CD4-positive, alpha-beta memory T cell (primary cell): Measurements from ENCODE around the gene LCORL. TPM values are rescaled to one million over a fixed set of nuclear protein-coding genes. Genes with fewer than 3 reads are reported as not detected.
"Not testable (repeated sequence)": the region's sequence is repeated elsewhere in the genome, so short reads cannot be mapped to it uniquely, and the experiment has no call there.

Source experiments
- CTCF ChIA-PET: fragments of 350-600 bp; sonication (Branson Sonifier 250); formaldehyde crosslinking; loops from one replicate; lab custom pipeline; 2021; ENCODE audit warnings: inconsistent platforms; ENCODE audit not compliant: partially characterized antibody; lab: Charles Lee
- POLR2A ChIA-PET: fragments of 350-600 bp; sonication (Branson Sonifier 250); formaldehyde crosslinking; loops from one replicate; lab custom pipeline; 2021; ENCODE audit not compliant: partially characterized antibody; lab: Charles Lee
- DNase-seq, 5 donors: peaks; one replicate each; pipeline versions ENCODE4 v3.0.0 to v3.0.0-alpha.2; 2020 to 2022; ENCODE audit warnings: mixed read lengths in 1 of 5
- H3K27ac ChIP-seq: one replicate; pipeline ENCODE4 v1.7.0; 2013; ENCODE audit warnings: low read depth, low read length
- H3K27me3 ChIP-seq: 2 replicates; pipeline ENCODE4 v1.7.0; 2013; ENCODE audit warnings: mild to moderate bottlenecking, low read length, moderate library complexity; ENCODE audit not compliant: insufficient read depth
- H3K36me3 ChIP-seq: 2 replicates; pipeline ENCODE4 v1.7.0; 2013; ENCODE audit warnings: mild to moderate bottlenecking, low read length, moderate library complexity; ENCODE audit not compliant: insufficient read depth
- H3K4me1 ChIP-seq: 2 replicates; pipeline ENCODE4 v1.7.0; 2013; ENCODE audit warnings: mild to moderate bottlenecking, low read length, moderate library complexity; ENCODE audit not compliant: insufficient read depth
- H3K4me3 ChIP-seq, 2 donors: one replicate each; pipeline ENCODE4 v1.7.0; 2013; ENCODE audit warnings: low read length in 2 of 2, mild to moderate bottlenecking in 1 of 2
- H3K9me3 ChIP-seq, 2 donors: one replicate each; pipeline ENCODE4 v1.7.0; 2013; ENCODE audit warnings: low read length in 2 of 2, control low read depth in 1 of 2; ENCODE audit not compliant: control insufficient read depth in 1 of 2
- H3K27ac Mint-ChIP-seq, 7 donors: one replicate each; pipeline ENCODE4 v1.8.0; 2020 to 2021; ENCODE audit warnings: mixed read lengths in 7 of 7, mild to moderate bottlenecking in 6 of 7, inconsistent platforms in 3 of 7, moderate library complexity in 3 of 7
- H3K27me3 Mint-ChIP-seq, 2 donors: one replicate each; pipeline ENCODE4 v1.8.0; 2020 to 2021; ENCODE audit warnings: mixed read lengths in 2 of 2
- H3K36me3 Mint-ChIP-seq, 2 donors: one replicate each; pipeline ENCODE4 v1.8.0; 2020 to 2021; ENCODE audit warnings: mixed read lengths in 2 of 2, inconsistent platforms in 1 of 2, mild to moderate bottlenecking in 1 of 2
- H3K4me1 Mint-ChIP-seq, 4 donors: one replicate each; pipeline ENCODE4 v1.8.0; 2020 to 2021; ENCODE audit warnings: mixed read lengths in 4 of 4, mild to moderate bottlenecking in 1 of 4
- H3K4me3 Mint-ChIP-seq, 8 donors: one replicate each; pipeline ENCODE4 v1.8.0; 2020 to 2021; ENCODE audit warnings: mixed read lengths in 8 of 8, mild to moderate bottlenecking in 7 of 8, moderate library complexity in 6 of 8, inconsistent platforms in 3 of 8
- H3K9me3 Mint-ChIP-seq, 8 donors: one replicate each; pipeline ENCODE4 v1.8.0; 2020 to 2021; ENCODE audit warnings: mixed read lengths in 8 of 8, mild to moderate bottlenecking in 5 of 8, inconsistent platforms in 3 of 8, moderate library complexity in 1 of 8
- intact Hi-C: fragments of 100-400 bp; cut with micrococcal nuclease; formaldehyde crosslinking; loops from one replicate; pipeline ENCODE4 v1.15.1; 2023
- polyA plus RNA-seq, 2 donors: library from polyadenylated mRNA; unstranded; fragments of 300-500 nt; fragmentation: Illumina TruSeq; gene quantifications; one replicate each; pipeline ENCODE4 v1.2.3, GENCODE V29; 2021
- total RNA-seq, 2 experiments: library from RNA; stranded (reverse); gene quantifications; one replicate each; pipeline ENCODE4 v1.2.3, GENCODE V29; 2021

LCORL gene
- total and polyA plus RNA-seq, 4 experiments from 2014 or later = 5.9 to 14.5 (median 9.1) TPM

- H3K36me3 ChIP-seq, H3K9me3 ChIP-seq, DNase-seq, intact Hi-C loops, H3K27me3 ChIP-seq, CTCF ChIA-PET, H3K27me3 Mint-ChIP-seq, H3K4me3 Mint-ChIP-seq, H3K27ac ChIP-seq, H3K4me1 ChIP-seq, POLR2A ChIA-PET, H3K4me3 ChIP-seq: not testable (repeated sequence)
- Mint-ChIP-seq H3K27ac (peak overlapping the region in 1 of 7 donors; percentile 53), H3K36me3 (peaks cover 0 to 20% of the 10 kb centered on the region in 2 donors), H3K9me3 (peaks cover 0 to 10% (median 2%) of the 10 kb centered on the region in 8 donors), H3K4me1 (peaks cover 7 to 20% (median 7%) of the 10 kb centered on the region in 4 donors)
Observed at GRCh38 chr4:18006432-18006831, 15.1 kb downstream of the LCORL start.

GRCh38 chr4:17997129-17997528 lies 24.4 kb downstream of the LCORL start:
- ChIA-PET CTCF (no interaction called here), POLR2A (no interaction called here)
- DNase-seq = no peak
- Mint-ChIP-seq H3K9me3 (peaks cover 0 to 2% (median 0%) of the 10 kb centered on the region in 8 donors), H3K4me3 (no peak overlapping the region), H3K27ac (no peak overlapping the region), H3K27me3 (peaks cover 0 to 1% of the 10 kb centered on the region in 2 donors), H3K4me1 (peaks cover 4 to 9% (median 7%) of the 10 kb centered on the region in 4 donors), H3K36me3 (peaks cover 0 to 4% of the 10 kb centered on the region in 2 donors)
- intact Hi-C loops = no loop called here
- H3K4me1 ChIP-seq = no peaks in the 10 kb centered on the region
- no peaks in the 10 kb centered on the region for H3K9me3 ChIP-seq
- no peak overlapping the region for H3K4me3 ChIP-seq
- H3K27ac ChIP-seq = no peak overlapping the region
- H3K36me3 ChIP-seq = no peaks in the 10 kb centered on the region
- no peaks in the 10 kb centered on the region for H3K27me3 ChIP-seq

GRCh38 chr4:17995165-17995564 lies 26.4 kb downstream of the LCORL start:
- no peak for DNase-seq
- Mint-ChIP-seq H3K9me3 (peaks cover 0 to 2% (median 0%) of the 10 kb centered on the region in 8 donors), H3K36me3 (peaks cover 2 to 11% of the 10 kb centered on the region in 2 donors), H3K4me1 (peaks cover 0 to 11% (median 6%) of the 10 kb centered on the region in 4 donors), H3K27me3 (peaks cover 0 to 1% of the 10 kb centered on the region in 2 donors), H3K27ac (no peak overlapping the region), H3K4me3 (no peak overlapping the region)
- Histone ChIP-seq H3K4me3 (no peak overlapping the region), H3K27ac (no peak overlapping the region), H3K27me3 (no peaks in the 10 kb centered on the region), H3K36me3 (no peaks in the 10 kb centered on the region), H3K4me1 (no peaks in the 10 kb centered on the region), H3K9me3 (no peaks in the 10 kb centered on the region)
- intact Hi-C loops = no loop called here
- ChIA-PET POLR2A (no interaction called here), CTCF (no interaction called here)

- POLR2A ChIA-PET = no interaction called here
- no peak overlapping the region for H3K27ac Mint-ChIP-seq
- no peaks in the 10 kb centered on the region for H3K4me1 Mint-ChIP-seq
- no peaks in the 10 kb centered on the region for H3K27me3 Mint-ChIP-seq
- Histone ChIP-seq H3K27ac (no peak overlapping the region), H3K9me3 (peaks cover 0 to 4% of the 10 kb centered on the region in 2 donors), H3K36me3 (no peaks in the 10 kb centered on the region), H3K27me3 (no peaks in the 10 kb centered on the region), H3K4me3 (no peak overlapping the region), H3K4me1 (no peaks in the 10 kb centered on the region)
- CTCF ChIA-PET = no interaction called here
- intact Hi-C loops = no loop called here
- DNase-seq = no peak
- peaks cover 5 to 60% (median 43%) of the 10 kb centered on the region in 8 donors for H3K9me3 Mint-ChIP-seq
- no peak overlapping the region for H3K4me3 Mint-ChIP-seq
- peaks cover 2 to 15% of the 10 kb centered on the region in 2 donors for H3K36me3 Mint-ChIP-seq
Observed at GRCh38 chr4:17985832-17986231, 35.7 kb downstream of the LCORL start.

- Mint-ChIP-seq H3K27me3 (no peaks in the 10 kb centered on the region), H3K4me3 (no peak overlapping the region), H3K4me1 (no peaks in the 10 kb centered on the region), H3K9me3 (peaks cover 2 to 53% (median 31%) of the 10 kb centered on the region in 8 donors), H3K36me3 (peaks cover 4 to 17% of the 10 kb centered on the region in 2 donors), H3K27ac (no peak overlapping the region)
- CTCF ChIA-PET = no interaction called here
- Histone ChIP-seq H3K36me3 (no peaks in the 10 kb centered on the region), H3K4me3 (no peak overlapping the region), H3K27ac (no peak overlapping the region), H3K9me3 (no peaks in the 10 kb centered on the region), H3K27me3 (no peaks in the 10 kb centered on the region), H3K4me1 (no peaks in the 10 kb centered on the region)
- DNase-seq = no peak
- intact Hi-C loops = no loop called here
- POLR2A ChIA-PET = no interaction called here
Observed at GRCh38 chr4:17981063-17981462, 40.5 kb downstream of the LCORL start.

GRCh38 chr4:17968721-17969120 lies 52.8 kb downstream of the LCORL start:
- Mint-ChIP-seq H3K9me3 (no peaks in the 10 kb centered on the region), H3K4me3 (no peak overlapping the region), H3K27ac (no peak overlapping the region), H3K27me3 (no peaks in the 10 kb centered on the region), H3K36me3 (peaks cover 0 to 3% of the 10 kb centered on the region in 2 donors), H3K4me1 (no peaks in the 10 kb centered on the region)
- Histone ChIP-seq H3K27ac (no peak overlapping the region), H3K9me3 (no peaks in the 10 kb centered on the region), H3K4me1 (no peaks in the 10 kb centered on the region), H3K36me3 (no peaks in the 10 kb centered on the region), H3K27me3 (no peaks in the 10 kb centered on the region), H3K4me3 (no peak overlapping the region)
- POLR2A ChIA-PET = no interaction called here
- no peak for DNase-seq
- CTCF ChIA-PET = no interaction called here
- intact Hi-C loops = no loop called here

- Histone ChIP-seq H3K4me3 (no peak overlapping the region), H3K27ac (no peak overlapping the region), H3K4me1 (no peaks in the 10 kb centered on the region), H3K9me3 (no peaks in the 10 kb centered on the region), H3K27me3 (no peaks in the 10 kb centered on the region), H3K36me3 (no peaks in the 10 kb centered on the region)
- Mint-ChIP-seq H3K36me3 (peaks cover under 1 to 4% of the 10 kb centered on the region in 2 donors), H3K4me1 (no peaks in the 10 kb centered on the region), H3K9me3 (no peaks in the 10 kb centered on the region), H3K27ac (no peak overlapping the region), H3K27me3 (no peaks in the 10 kb centered on the region), H3K4me3 (no peak overlapping the region)
- intact Hi-C loops = no loop called here
- ChIA-PET CTCF (no interaction called here), POLR2A (no interaction called here)
- DNase-seq = no peak
Observed at GRCh38 chr4:17967078-17967477, 54.5 kb downstream of the LCORL start.

- H3K27me3 ChIP-seq = no peaks in the 10 kb centered on the region
- Mint-ChIP-seq H3K4me1 (no peaks in the 10 kb centered on the region), H3K27me3 (no peaks in the 10 kb centered on the region), H3K36me3 (peaks cover 4 to 12% of the 10 kb centered on the region in 2 donors), H3K9me3 (no peaks in the 10 kb centered on the region), H3K27ac (no peak overlapping the region), H3K4me3 (no peak overlapping the region)
- no peak overlapping the region for H3K27ac ChIP-seq
- POLR2A ChIA-PET = no interaction called here
- no peaks in the 10 kb centered on the region for H3K9me3 ChIP-seq
- no peak overlapping the region for H3K4me3 ChIP-seq
- DNase-seq = no peak
- no peaks in the 10 kb centered on the region for H3K4me1 ChIP-seq
- intact Hi-C loops = no loop called here
- H3K36me3 ChIP-seq = no peaks in the 10 kb centered on the region
- CTCF ChIA-PET = no interaction called here
Observed at GRCh38 chr4:17966312-17966711, 55.2 kb downstream of the LCORL start.
